HepG2 (cell line): ENCODE results near the gene OGG1. TPM values are rescaled to one million over a fixed set of nuclear protein-coding genes. Genes with fewer than 3 reads are reported as not detected.

ENCODE experiments used
- ATAC-seq: fragments of 200-7000 bp; cut with Tn5 transposase; 3 replicates; pipeline ENCODE4 v1.9.1; 2020; ENCODE audit warnings: mild to moderate bottlenecking, moderate library complexity
- BruUV-seq: library from RNA; stranded (reverse); fragments of 400-500 nt; replicated peaks from 2 replicates; lab custom pipeline; 2021; lab: Mats Ljungman, UMichigan
- CTCF ChIA-PET: fragments of 300-600 bp; formaldehyde crosslinking; extraction: SDS; loops from one replicate; lab custom pipeline; 2021; ENCODE audit warnings: low total read pairs, inconsistent platforms, low intra/inter-chr PET ratio; lab: Yijun Ruan, JAX
- POLR2A ChIA-PET: fragments of 350-600 bp; sonication (Branson Sonifier 250); formaldehyde crosslinking; loops from one replicate; lab custom pipeline; 2020; ENCODE audit warnings: antibody characterized with exemption, inconsistent platforms; lab: Yijun Ruan, JAX
- DNase-seq: peaks from one replicate; pipeline ENCODE4 v3.0.0-alpha.2; 2015; ENCODE audit warnings: low spot score
- FAIRE-seq: peaks from 3 replicates; lab custom pipeline; 2011; peaks lifted over from hg19 to GRCh38; lab: Jason Lieb, UNC
- H2AFZ ChIP-seq: one replicate; pipeline ENCODE4 v1.6.1; 2011; ENCODE audit warnings: low read length, inconsistent platforms
- H3K27ac ChIP-seq: fragments of 300-600 bp; 3 replicates; pipeline ENCODE4 v1.8.0; 2011; ENCODE audit warnings: mixed run types, mild to moderate bottlenecking, mixed read lengths, low read length, inconsistent platforms; ENCODE audit not compliant: insufficient read depth; ENCODE audit errors: extremely low read length
- H3K27me3 ChIP-seq, 2 experiments: fragments of 200-600 bp in 1 of 2; 2 replicates in 1 of 2; 3 replicates in 1 of 2; pipeline versions ENCODE4 v1.6.0 to v1.8.0; 2011; ENCODE audit warnings: low read length in 2 of 2, mild to moderate bottlenecking in 2 of 2, moderate library complexity in 2 of 2, inconsistent platforms in 1 of 2; ENCODE audit not compliant: insufficient read depth in 2 of 2, control insufficient read depth in 1 of 2
- H3K36me3 ChIP-seq, 2 experiments: fragments of 200-600 bp in 1 of 2; replicated peaks in 1 of 2; 2 replicates in 1 of 2; 3 replicates in 1 of 2; pipeline versions ENCODE4 v1.5.1 to v1.8.0; 2011; ENCODE audit warnings: low read length in 2 of 2, inconsistent platforms in 1 of 2; ENCODE audit not compliant: insufficient read depth in 2 of 2, control insufficient read depth in 1 of 2
- H3K4me1 ChIP-seq: 2 replicates; pipeline ENCODE4 v1.5.1; 2012; ENCODE audit warnings: low read length, inconsistent platforms; ENCODE audit not compliant: insufficient read depth
- H3K4me2 ChIP-seq: 2 replicates; pipeline ENCODE4 v1.6.0; 2011; ENCODE audit warnings: low read depth, low read length, inconsistent platforms
- H3K4me3 ChIP-seq, 3 experiments: fragments of 200-600 bp in 1 of 3; sonication (generic), shearing (Covaris generic) in 1 of 3; replicated peaks in 1 of 3; 2 replicates each; pipeline ENCODE4 v1.5.1; 2011 to 2016; ENCODE audit warnings: low read length in 3 of 3, inconsistent platforms in 2 of 3, low read depth in 2 of 3, mild to moderate bottlenecking in 2 of 3, control low read depth in 1 of 3, mixed read lengths in 1 of 3; ENCODE audit not compliant: insufficient read depth in 1 of 3
- H3K79me2 ChIP-seq: one replicate; pipeline ENCODE4 v1.6.1; 2011; ENCODE audit warnings: low read length, inconsistent platforms; ENCODE audit not compliant: insufficient read depth
- H3K9ac ChIP-seq: 2 replicates; pipeline ENCODE4 v1.6.0; 2011; ENCODE audit warnings: mild to moderate bottlenecking, low read depth, low read length, inconsistent platforms; ENCODE audit not compliant: insufficient read depth
- H3K9me3 ChIP-seq: 2 replicates; pipeline ENCODE4 v1.5.1; 2012; ENCODE audit warnings: mild to moderate bottlenecking, low read length
- H4K20me1 ChIP-seq: 2 replicates; pipeline ENCODE4 v1.6.0; 2011; ENCODE audit warnings: inconsistent platforms, mild to moderate bottlenecking, low read length, moderate library complexity; ENCODE audit not compliant: insufficient read depth
- CENPX ChIP-seq: sonication (generic); formaldehyde crosslinking; IDR thresholded peaks from 2 replicates; pipeline ENCODE4 v1.9.0; 2021; ENCODE audit warnings: mild to moderate bottlenecking, missing genetic modification reagents, moderate library complexity
- DMAP1 ChIP-seq: IDR thresholded peaks from 2 replicates; pipeline ENCODE4 v1.6.1; 2016
- ETV5 ChIP-seq: IDR thresholded peaks from 2 replicates; pipeline ENCODE4 v1.6.1; 2018; ENCODE audit warnings: missing biosample characterization, missing genetic modification reagents, inconsistent platforms, borderline replicate concordance
- GATAD1 ChIP-seq: IDR thresholded peaks from 2 replicates; pipeline ENCODE4 v1.6.1; 2016; ENCODE audit warnings: missing genetic modification reagents, missing compliant biosample characterization
- GPN1 ChIP-seq: sonication (generic); formaldehyde crosslinking; IDR thresholded peaks from 2 replicates; pipeline ENCODE4 v1.5.1; 2020; ENCODE audit warnings: missing genetic modification reagents, borderline replicate concordance
- KDM6A ChIP-seq: IDR thresholded peaks from 2 replicates; pipeline ENCODE4 v1.6.1; 2016; ENCODE audit warnings: low read depth
- PHF21A ChIP-seq: sonication (generic); formaldehyde crosslinking; IDR thresholded peaks from 2 replicates; pipeline ENCODE4 v1.5.0; 2020; ENCODE audit warnings: mild to moderate bottlenecking, missing genetic modification reagents
- ZBTB38 ChIP-seq: sonication (generic); formaldehyde crosslinking; IDR thresholded peaks from 2 replicates; pipeline ENCODE4 v1.5.1; 2020; ENCODE audit warnings: mild to moderate bottlenecking, missing genetic modification reagents
- ZNF207 ChIP-seq: fragments of 450-650 bp; IDR thresholded peaks from 2 replicates; pipeline ENCODE4 v1.6.1; 2016; ENCODE audit warnings: antibody characterized with exemption, borderline replicate concordance
- ZNF3 ChIP-seq: IDR thresholded peaks from 2 replicates; pipeline ENCODE4 v1.7.0; 2017; ENCODE audit warnings: inconsistent platforms
- WGBS: methylation state at CpG from one replicate; pipeline ENCODE4 v1.1.6; 2017; ENCODE audit warnings: low lambda C conversion rate; 5-methylcytosine and 5-hydroxymethylcytosine counted together
- in situ Hi-C: cut with HindIII; loops from 2 replicates; pipeline ENCODE4 v1.10.0; 2017; ENCODE audit warnings: low pct_unique_long_range_greater_than_20kb; ENCODE audit not compliant: extremely low pct_ligation_motif_present
- intact Hi-C: fragments of 100-400 bp; cut with micrococcal nuclease; formaldehyde crosslinking; loops from one replicate; pipeline ENCODE4 v1.10.0; 2022; ENCODE audit not compliant: unreplicated experiment
- polyA plus RNA-seq, 8 experiments: library from polyadenylated mRNA; depleted of rRNA in 3 of 8; stranded (reverse) in 7 of 8; unstranded in 1 of 8; fragments of >200 nt; fragmentation: Illumina TruSeq in 4 of 8; extraction: Trizol in 4 of 8; gene quantifications; 2 replicates each; pipeline versions ENCODE4 v1.2.1 to v1.2.3, GENCODE V29; 2011 to 2016; ENCODE audit warnings: low read depth in 4 of 8, missing spikeins in 1 of 8, mixed read lengths in 1 of 8; ENCODE audit not compliant: insufficient read depth in 1 of 8
- total RNA-seq, 5 experiments: library from RNA; depleted of rRNA; stranded (reverse); fragments of >200 nt; fragmentation: Illumina TruSeq; extraction: Trizol; gene quantifications; 2 replicates each; pipeline ENCODE4 v1.2.3, GENCODE V29; 2016; ENCODE audit warnings: low read depth in 1 of 5
- TF ChIP-seq, protein P1 (sequence below): sonication (generic); formaldehyde crosslinking; IDR thresholded peaks from 2 replicates; pipeline ENCODE4 v1.4.0; 2020; ENCODE audit warnings: missing genetic modification reagents, borderline replicate concordance
- TF ChIP-seq, protein P2 (sequence below): sonication (generic); formaldehyde crosslinking; conservative IDR thresholded peaks from 2 replicates; pipeline ENCODE4 v1.8.0; 2022; ENCODE audit warnings: missing genetic modification reagents
- TF ChIP-seq, protein P3 (sequence below): sonication (generic); formaldehyde crosslinking; IDR thresholded peaks from 2 replicates; pipeline ENCODE4 v1.4.0; 2020; ENCODE audit warnings: missing genetic modification reagents
- TF ChIP-seq, protein P4 (sequence below): sonication (generic); formaldehyde crosslinking; IDR thresholded peaks from 2 replicates; pipeline ENCODE4 v1.8.0; 2022; ENCODE audit warnings: missing genetic modification reagents, mild to moderate bottlenecking, inconsistent platforms, borderline replicate concordance

The OGG1 gene
- total and polyA plus RNA-seq, 2 of the 13 experiments (the other 11 are each of a cell fraction or from before 2014, with no cell fraction given), result 28.7 to 33.2 TPM

DNA sequence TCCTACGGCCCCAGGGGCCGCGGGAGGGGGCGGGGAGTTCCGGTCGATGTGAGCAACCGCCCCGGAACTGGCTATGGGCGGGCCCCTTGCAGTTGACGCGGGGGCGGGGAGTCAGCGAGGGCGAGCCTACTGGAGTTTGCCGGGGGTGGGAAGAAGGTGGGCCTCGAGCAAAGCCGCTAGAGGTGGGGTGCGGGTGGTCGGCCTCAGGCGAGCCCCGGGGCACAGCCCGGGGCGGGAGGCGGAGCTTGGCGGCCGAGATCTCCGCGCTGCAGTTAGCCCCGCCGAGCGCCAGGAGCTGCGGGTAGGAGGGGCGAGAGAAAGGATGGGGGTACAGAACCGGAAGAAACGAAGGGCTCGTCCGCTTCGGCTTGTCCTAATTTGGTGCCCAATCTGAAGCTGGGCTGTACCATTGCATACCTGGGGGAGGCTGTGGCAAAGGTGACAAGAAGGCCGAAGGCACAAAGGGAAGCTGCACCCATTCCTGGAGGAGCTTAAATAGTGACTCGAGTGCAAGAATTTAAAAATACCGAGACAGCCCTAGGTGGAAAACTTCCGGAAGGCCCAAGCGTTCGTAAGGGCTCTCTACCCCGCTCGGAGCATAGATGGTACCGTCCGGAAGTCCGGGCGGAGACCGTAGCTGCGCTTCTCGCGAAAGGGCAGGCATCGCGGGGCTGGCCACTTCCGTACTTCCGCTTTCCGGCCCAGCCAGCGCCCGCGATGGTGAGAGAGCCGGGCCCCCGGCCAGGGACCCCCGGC, 42.8 kb downstream of the OGG1 start, which contains the start of the genes ARPC4 and TADA3 (continued):
- TF ChIP-seq ZNF3 (CRISPR knock-in tag), result no peak
- TF ChIP-seq ZBTB38 (CRISPR knock-in tag), result peak; percentile 32; the same call in 1 of the 2 replicates
- TF ChIP-seq KDM6A (CRISPR knock-in tag), result no peak
- peak; percentile 71 for TF ChIP-seq DMAP1 (CRISPR knock-in tag)
- TF ChIP-seq ZNF207, result no peak
- TF ChIP-seq, protein P1, sequence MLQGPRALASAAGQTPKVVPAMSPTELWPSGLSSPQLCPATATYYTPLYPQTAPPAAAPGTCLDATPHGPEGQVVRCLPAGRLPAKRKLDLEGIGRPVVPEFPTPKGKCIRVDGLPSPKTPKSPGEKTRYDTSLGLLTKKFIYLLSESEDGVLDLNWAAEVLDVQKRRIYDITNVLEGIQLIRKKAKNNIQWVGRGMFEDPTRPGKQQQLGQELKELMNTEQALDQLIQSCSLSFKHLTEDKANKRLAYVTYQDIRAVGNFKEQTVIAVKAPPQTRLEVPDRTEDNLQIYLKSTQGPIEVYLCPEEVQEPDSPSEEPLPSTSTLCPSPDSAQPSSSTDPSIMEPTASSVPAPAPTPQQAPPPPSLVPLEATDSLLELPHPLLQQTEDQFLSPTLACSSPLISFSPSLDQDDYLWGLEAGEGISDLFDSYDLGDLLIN (CRISPR knock-in tag), result no peak

DNA sequence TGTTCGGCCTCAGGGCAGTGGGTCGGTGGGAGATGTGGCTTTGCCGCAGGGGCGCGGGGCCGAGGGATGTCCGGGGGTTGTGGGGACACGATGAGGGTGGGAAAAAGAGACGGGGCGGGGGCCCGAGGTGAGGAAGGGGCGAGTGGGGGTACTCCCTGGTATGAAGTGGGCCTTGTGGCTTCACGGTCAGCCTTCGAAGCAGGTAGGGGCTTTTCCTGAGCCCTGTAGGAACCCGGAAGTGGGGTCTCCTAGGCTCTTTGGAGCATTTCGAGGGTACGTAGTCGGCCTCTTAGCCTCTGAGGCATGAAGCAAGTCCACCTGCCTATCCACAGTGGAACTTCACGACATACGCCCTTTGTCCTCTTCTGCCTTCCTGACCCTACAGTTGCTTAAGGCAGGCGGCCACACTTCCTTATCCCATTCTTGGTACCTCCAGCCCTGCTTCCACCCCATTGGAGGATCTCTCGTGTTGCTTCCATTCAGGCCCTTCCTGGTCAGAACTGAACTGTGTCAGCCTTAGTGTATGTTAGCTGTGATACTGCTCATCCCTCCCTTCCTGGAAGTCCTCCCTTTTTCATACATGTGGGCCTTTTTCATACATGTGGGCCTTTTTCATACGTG, 43.5 kb downstream of the OGG1 start:
- peak overlapping the region; percentile 97 for H3K27ac ChIP-seq
- BruUV-seq, result TSS peak; percentile 69
- DNase-seq, result peak; percentile 28
- in situ Hi-C loops, result no loop called here
- no peak overlapping the region for H2AFZ ChIP-seq
- H3K27me3 ChIP-seq, result peaks cover 0 to 5% of the 10 kb centered on the region in 2 experiments; a peak in 1 of 5 replicates
- H3K4me3 ChIP-seq, result peak overlapping the region; percentile 72 to 93 (median 93)
- WGBS, result under 1% methylated on average over 19 of the region's 23 CpGs
- H3K36me3 ChIP-seq, result peaks cover 8 to 37% of the 10 kb centered on the region in 2 experiments; a peak in 4 of 5 replicates
- intact Hi-C loops, result loop anchor here (2.0 kb wide), 1 partner anchor 62 kb away; the partner anchor contains the start of gene BRPF1
- peak overlapping the region; percentile 95 for H3K9ac ChIP-seq
- peaks cover 28% of the 10 kb centered on the region for H3K4me1 ChIP-seq
- POLR2A ChIA-PET, result interaction anchor here (0.7 to 1.8 kb wide), 34 partner anchors 8 to 471 kb away, joined by 3 to 33 read pairs (median 4); partner anchors contain the start of genes BRPF1, CAMK1, CRELD1 and IL17RC
- no peaks in the 10 kb centered on the region; the same call in 1 of the 2 replicates for H4K20me1 ChIP-seq
- peaks cover 32% of the 10 kb centered on the region for H3K79me2 ChIP-seq
- CTCF ChIA-PET, result no interaction called here
- peak overlapping the region; percentile 92 for H3K4me2 ChIP-seq
- H3K9me3 ChIP-seq, result no peaks in the 10 kb centered on the region
- peak; percentile 33 for ATAC-seq
- FAIRE-seq, result no peak
- no peak for TF ChIP-seq GATAD1
- TF ChIP-seq, protein P2, sequence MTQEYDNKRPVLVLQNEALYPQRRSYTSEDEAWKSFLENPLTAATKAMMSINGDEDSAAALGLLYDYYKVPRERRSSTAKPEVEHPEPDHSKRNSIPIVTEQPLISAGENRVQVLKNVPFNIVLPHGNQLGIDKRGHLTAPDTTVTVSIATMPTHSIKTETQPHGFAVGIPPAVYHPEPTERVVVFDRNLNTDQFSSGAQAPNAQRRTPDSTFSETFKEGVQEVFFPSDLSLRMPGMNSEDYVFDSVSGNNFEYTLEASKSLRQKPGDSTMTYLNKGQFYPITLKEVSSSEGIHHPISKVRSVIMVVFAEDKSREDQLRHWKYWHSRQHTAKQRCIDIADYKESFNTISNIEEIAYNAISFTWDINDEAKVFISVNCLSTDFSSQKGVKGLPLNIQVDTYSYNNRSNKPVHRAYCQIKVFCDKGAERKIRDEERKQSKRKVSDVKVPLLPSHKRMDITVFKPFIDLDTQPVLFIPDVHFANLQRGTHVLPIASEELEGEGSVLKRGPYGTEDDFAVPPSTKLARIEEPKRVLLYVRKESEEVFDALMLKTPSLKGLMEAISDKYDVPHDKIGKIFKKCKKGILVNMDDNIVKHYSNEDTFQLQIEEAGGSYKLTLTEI (CRISPR knock-in tag), result no peak
- TF ChIP-seq, protein P3, sequence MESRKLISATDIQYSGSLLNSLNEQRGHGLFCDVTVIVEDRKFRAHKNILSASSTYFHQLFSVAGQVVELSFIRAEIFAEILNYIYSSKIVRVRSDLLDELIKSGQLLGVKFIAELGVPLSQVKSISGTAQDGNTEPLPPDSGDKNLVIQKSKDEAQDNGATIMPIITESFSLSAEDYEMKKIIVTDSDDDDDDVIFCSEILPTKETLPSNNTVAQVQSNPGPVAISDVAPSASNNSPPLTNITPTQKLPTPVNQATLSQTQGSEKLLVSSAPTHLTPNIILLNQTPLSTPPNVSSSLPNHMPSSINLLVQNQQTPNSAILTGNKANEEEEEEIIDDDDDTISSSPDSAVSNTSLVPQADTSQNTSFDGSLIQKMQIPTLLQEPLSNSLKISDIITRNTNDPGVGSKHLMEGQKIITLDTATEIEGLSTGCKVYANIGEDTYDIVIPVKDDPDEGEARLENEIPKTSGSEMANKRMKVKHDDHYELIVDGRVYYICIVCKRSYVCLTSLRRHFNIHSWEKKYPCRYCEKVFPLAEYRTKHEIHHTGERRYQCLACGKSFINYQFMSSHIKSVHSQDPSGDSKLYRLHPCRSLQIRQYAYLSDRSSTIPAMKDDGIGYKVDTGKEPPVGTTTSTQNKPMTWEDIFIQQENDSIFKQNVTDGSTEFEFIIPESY (CRISPR knock-in tag), result no peak
- no peak for TF ChIP-seq PHF21A (CRISPR knock-in tag)
- TF ChIP-seq, protein P4, sequence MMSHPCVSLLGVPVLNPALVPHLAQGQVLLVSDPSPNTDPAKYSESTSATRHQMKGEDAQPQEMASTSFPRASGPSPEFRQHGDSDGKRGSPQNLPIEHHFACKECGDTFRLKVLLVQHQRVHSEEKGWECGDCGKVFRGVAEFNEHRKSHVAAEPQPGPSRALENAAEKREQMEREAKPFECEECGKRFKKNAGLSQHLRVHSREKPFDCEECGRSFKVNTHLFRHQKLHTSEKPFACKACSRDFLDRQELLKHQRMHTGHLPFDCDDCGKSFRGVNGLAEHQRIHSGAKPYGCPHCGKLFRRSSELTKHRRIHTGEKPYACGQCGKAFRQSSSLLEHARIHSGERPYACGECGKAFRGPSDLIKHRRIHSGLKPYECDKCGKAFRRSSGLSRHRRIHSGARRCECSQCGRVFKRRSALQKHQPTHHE, result no peak; the same call in 1 of the 2 replicates
- no peak for TF ChIP-seq CENPX (CRISPR knock-in tag)
- no peak for TF ChIP-seq GPN1
- TF ChIP-seq ETV5 (CRISPR knock-in tag), result no peak
